ENCODE results near the gene UMODL1.
"Not testable (repeated sequence)": the region's sequence is repeated elsewhere in the genome, so short reads cannot be mapped to it uniquely, and the experiment has no call there.

DNA sequence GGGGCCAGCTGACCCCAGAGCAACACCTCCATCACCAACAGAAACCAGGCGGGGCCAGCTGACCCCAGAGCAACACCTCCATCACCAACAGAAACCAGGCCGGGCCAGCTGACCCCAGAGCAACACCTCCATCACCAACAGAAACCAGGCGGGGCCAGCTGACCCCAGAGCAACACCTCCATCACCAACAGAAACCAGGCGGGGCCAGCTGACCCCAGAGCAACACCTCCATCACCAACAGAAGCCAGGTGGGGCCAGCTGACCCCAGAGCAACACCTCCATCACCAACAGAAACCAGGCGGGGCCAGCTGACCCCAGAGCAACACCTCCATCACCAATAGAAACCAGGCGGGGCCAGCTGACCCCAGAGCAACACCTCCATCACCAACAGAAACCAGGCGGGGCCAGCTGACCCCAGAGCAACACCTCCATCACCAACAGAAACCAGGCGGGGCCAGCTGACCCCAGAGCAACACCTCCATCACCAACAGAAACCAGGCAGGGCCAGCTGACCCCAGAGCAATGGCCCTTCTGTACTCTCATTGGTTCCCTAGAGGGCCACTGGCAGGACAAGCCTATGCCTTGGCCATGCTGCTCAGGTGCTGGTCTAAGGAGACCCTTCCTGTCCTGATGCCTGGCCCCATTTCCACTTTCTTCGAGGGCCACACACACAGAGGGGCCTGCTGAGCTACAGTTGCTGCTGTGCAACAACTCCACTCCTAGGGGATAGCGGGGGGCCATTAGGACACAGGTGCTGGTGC lies 7.3 kb downstream of the UMODL1 start:
- TF ChIP-seq ISL1 (CRISPR knock-in tag; IDR thresholded peaks at IDR 0.05); ZNF565 (CRISPR knock-in tag; conservative IDR thresholded peaks at IDR 0.05; ENCODE audit: low read depth); ZFP30 (CRISPR knock-in tag; IDR thresholded peaks at IDR 0.05); ZNF70 (CRISPR knock-in tag; IDR thresholded peaks at IDR 0.05); TOX (CRISPR knock-in tag; IDR thresholded peaks at IDR 0.05; ENCODE audit: borderline replicate concordance); RARB (CRISPR knock-in tag; IDR thresholded peaks at IDR 0.05); ZFP3 (CRISPR knock-in tag; IDR thresholded peaks at IDR 0.05); ZNF8 (CRISPR knock-in tag; IDR thresholded peaks at IDR 0.05); CSDC2 (CRISPR knock-in tag; IDR thresholded peaks at IDR 0.05): not testable (repeated sequence)
- TF ChIP-seq, protein P1, sequence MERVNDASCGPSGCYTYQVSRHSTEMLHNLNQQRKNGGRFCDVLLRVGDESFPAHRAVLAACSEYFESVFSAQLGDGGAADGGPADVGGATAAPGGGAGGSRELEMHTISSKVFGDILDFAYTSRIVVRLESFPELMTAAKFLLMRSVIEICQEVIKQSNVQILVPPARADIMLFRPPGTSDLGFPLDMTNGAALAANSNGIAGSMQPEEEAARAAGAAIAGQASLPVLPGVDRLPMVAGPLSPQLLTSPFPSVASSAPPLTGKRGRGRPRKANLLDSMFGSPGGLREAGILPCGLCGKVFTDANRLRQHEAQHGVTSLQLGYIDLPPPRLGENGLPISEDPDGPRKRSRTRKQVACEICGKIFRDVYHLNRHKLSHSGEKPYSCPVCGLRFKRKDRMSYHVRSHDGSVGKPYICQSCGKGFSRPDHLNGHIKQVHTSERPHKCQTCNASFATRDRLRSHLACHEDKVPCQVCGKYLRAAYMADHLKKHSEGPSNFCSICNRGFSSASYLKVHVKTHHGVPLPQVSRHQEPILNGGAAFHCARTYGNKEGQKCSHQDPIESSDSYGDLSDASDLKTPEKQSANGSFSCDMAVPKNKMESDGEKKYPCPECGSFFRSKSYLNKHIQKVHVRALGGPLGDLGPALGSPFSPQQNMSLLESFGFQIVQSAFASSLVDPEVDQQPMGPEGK (CRISPR knock-in tag; IDR thresholded peaks at IDR 0.05; ENCODE audit: borderline replicate concordance): not testable (repeated sequence)
- TF ChIP-seq, protein P2, sequence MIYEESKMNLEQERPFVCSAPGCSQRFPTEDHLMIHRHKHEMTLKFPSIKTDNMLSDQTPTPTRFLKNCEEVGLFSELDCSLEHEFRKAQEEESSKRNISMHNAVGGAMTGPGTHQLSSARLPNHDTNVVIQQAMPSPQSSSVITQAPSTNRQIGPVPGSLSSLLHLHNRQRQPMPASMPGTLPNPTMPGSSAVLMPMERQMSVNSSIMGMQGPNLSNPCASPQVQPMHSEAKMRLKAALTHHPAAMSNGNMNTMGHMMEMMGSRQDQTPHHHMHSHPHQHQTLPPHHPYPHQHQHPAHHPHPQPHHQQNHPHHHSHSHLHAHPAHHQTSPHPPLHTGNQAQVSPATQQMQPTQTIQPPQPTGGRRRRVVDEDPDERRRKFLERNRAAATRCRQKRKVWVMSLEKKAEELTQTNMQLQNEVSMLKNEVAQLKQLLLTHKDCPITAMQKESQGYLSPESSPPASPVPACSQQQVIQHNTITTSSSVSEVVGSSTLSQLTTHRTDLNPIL (CRISPR knock-in tag; IDR thresholded peaks at IDR 0.05; ENCODE audit: low read depth): not testable (repeated sequence)
- TF ChIP-seq, protein P3, sequence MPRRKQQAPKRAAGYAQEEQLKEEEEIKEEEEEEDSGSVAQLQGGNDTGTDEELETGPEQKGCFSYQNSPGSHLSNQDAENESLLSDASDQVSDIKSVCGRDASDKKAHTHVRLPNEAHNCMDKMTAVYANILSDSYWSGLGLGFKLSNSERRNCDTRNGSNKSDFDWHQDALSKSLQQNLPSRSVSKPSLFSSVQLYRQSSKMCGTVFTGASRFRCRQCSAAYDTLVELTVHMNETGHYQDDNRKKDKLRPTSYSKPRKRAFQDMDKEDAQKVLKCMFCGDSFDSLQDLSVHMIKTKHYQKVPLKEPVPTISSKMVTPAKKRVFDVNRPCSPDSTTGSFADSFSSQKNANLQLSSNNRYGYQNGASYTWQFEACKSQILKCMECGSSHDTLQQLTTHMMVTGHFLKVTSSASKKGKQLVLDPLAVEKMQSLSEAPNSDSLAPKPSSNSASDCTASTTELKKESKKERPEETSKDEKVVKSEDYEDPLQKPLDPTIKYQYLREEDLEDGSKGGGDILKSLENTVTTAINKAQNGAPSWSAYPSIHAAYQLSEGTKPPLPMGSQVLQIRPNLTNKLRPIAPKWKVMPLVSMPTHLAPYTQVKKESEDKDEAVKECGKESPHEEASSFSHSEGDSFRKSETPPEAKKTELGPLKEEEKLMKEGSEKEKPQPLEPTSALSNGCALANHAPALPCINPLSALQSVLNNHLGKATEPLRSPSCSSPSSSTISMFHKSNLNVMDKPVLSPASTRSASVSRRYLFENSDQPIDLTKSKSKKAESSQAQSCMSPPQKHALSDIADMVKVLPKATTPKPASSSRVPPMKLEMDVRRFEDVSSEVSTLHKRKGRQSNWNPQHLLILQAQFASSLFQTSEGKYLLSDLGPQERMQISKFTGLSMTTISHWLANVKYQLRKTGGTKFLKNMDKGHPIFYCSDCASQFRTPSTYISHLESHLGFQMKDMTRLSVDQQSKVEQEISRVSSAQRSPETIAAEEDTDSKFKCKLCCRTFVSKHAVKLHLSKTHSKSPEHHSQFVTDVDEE (CRISPR knock-in tag; IDR thresholded peaks at IDR 0.05): not testable (repeated sequence)
